ENCODE results near the gene CSTB.

The CSTB gene

GRCh38 chr21:43767984-43768867, 7.9 kb downstream of the CSTB start:
- peak; percentile 93 for DNase-seq (ENCODE audit: low read depth)
- H3K4me3 ChIP-seq (ENCODE audit: control insufficient read depth, low read depth, low read length), result no peak overlapping the region
- no peak for TF ChIP-seq CTCF (conservative IDR thresholded peaks at IDR 0.05; ENCODE audit: control insufficient read depth, insufficient read depth, low read depth, low read length)

- no peak overlapping the region for H3K4me3 ChIP-seq (ENCODE audit: control insufficient read depth, low read depth, low read length)
- TF ChIP-seq CTCF (conservative IDR thresholded peaks at IDR 0.05; ENCODE audit: control insufficient read depth, insufficient read depth, low read depth, low read length), result no peak
- DNase-seq (ENCODE audit: low read depth), result no peak
Measured at GRCh38 chr21:43767498-43767983, 8.6 kb downstream of the CSTB start.

- H3K4me3 ChIP-seq (ENCODE audit: control insufficient read depth, low read depth, low read length), result no peak overlapping the region
- TF ChIP-seq CTCF (conservative IDR thresholded peaks at IDR 0.05; ENCODE audit: control insufficient read depth, insufficient read depth, low read depth, low read length), result no peak
Measured at GRCh38 chr21:43766734-43767497, 9.2 kb downstream of the CSTB start.

GRCh38 chr21:43764576-43765495, 11.3 kb downstream of the CSTB start:
- no peak for TF ChIP-seq CTCF (conservative IDR thresholded peaks at IDR 0.05; ENCODE audit: control insufficient read depth, insufficient read depth, low read depth, low read length)
- peak; percentile 59 for DNase-seq (ENCODE audit: low read depth)
- H3K4me3 ChIP-seq (ENCODE audit: control insufficient read depth, low read depth, low read length), result no peak overlapping the region

More at GRCh38 chr21:43766734-43767497, 9.2 kb downstream of the CSTB start:
- DNase-seq (ENCODE audit: low read depth), result no peak

GRCh38 chr21:43763901-43764523, 12.1 kb downstream of the CSTB start:
- H3K4me3 ChIP-seq (ENCODE audit: control insufficient read depth, low read depth, low read length), result no peak overlapping the region
- no peak for TF ChIP-seq CTCF (conservative IDR thresholded peaks at IDR 0.05; ENCODE audit: control insufficient read depth, insufficient read depth, low read depth, low read length)
- DNase-seq (ENCODE audit: low read depth), result no peak
